ENCODE data around the gene PTS.

PTS gene

GRCh38 chr11:112265659-112266409, 39.6 kb downstream of the PTS start:
- DNase-seq (ENCODE audit: low read depth), result no peak

GRCh38 chr11:112266410-112266778, 40.2 kb downstream of the PTS start:
- no peak for DNase-seq (ENCODE audit: low read depth)

GRCh38 chr11:112267188-112267591, 41.0 kb downstream of the PTS start:
- no peak for DNase-seq (ENCODE audit: low read depth)

- DNase-seq (ENCODE audit: low read depth), result no peak
Observed at GRCh38 chr11:112268406-112268805, 42.2 kb downstream of the PTS start.

GRCh38 chr11:112269139-112269538, 42.9 kb downstream of the PTS start:
- DNase-seq (ENCODE audit: low read depth), result no peak

- DNase-seq (ENCODE audit: low read depth), result no peak
Observed at GRCh38 chr11:112270551-112271180, 44.4 kb downstream of the PTS start.

- no peak for DNase-seq (ENCODE audit: low read depth)
Observed at GRCh38 chr11:112271242-112271641, 45.0 kb downstream of the PTS start.

GRCh38 chr11:112273066-112273465, 46.8 kb downstream of the PTS start:
- no peak for DNase-seq (ENCODE audit: low read depth)

GRCh38 chr11:112274007-112274783, 48.0 kb downstream of the PTS start:
- DNase-seq (ENCODE audit: low read depth), result no peak

GRCh38 chr11:112277029-112277428, 50.8 kb downstream of the PTS start:
- no peak for DNase-seq (ENCODE audit: low read depth)

GRCh38 chr11:112277941-112278340, 51.7 kb downstream of the PTS start:
- DNase-seq (ENCODE audit: low read depth), result no peak

GRCh38 chr11:112278803-112279202, 52.6 kb downstream of the PTS start:
- DNase-seq (ENCODE audit: low read depth), result no peak

- DNase-seq (ENCODE audit: low read depth), result peak; percentile 32
Observed at GRCh38 chr11:112279901-112280267, 53.7 kb downstream of the PTS start.

- peak; percentile 50 for DNase-seq (ENCODE audit: low read depth)
Observed at GRCh38 chr11:112280268-112281126, 54.3 kb downstream of the PTS start.

- DNase-seq (ENCODE audit: low read depth), result no peak
Observed at GRCh38 chr11:112281726-112282125, 55.5 kb downstream of the PTS start.
